GM15510 (cell line): ENCODE measurements around the gene AP3M1.

ENCODE experiments used
- POLR2A ChIP-seq: IDR thresholded peaks from 3 replicates; pipeline ENCODE4 v1.6.1; 2011; ENCODE audit warnings: borderline replicate concordance; ENCODE audit not compliant: insufficient read length; ENCODE audit errors: extremely low read depth

AP3M1 gene

GRCh38 chr10:74150204-74150989, at the start of gene AP3M1:
AP3M1 (minus strand) TSS chr10:74150828; CDS start chr10:74138379, 12,449 bp downstream.
- peak; percentile 53 for TF ChIP-seq POLR2A

- TF ChIP-seq POLR2A, result no peak
Measured at GRCh38 chr10:74199315-74199714, 48.7 kb upstream of the AP3M1 start.

DNA sequence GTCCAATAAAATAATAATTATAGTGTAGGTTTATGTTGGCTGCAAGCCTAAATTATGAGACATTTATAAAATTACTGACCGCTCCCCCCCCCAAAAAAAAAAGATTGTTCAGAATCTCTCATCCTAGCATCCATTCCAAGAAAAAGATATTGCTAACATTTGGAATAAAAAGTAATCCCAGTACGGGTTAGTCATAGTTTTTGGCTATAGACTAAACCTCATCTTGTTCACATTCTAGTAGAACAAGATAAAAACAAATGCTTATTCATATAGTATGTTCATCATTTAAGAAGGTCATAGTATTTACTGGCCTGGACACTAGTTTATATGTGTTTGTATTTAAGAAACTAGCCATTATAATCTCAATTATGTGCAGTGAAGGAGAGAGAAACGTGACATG, 44.4 kb upstream of the AP3M1 start:
- no peak for TF ChIP-seq POLR2A

DNA sequence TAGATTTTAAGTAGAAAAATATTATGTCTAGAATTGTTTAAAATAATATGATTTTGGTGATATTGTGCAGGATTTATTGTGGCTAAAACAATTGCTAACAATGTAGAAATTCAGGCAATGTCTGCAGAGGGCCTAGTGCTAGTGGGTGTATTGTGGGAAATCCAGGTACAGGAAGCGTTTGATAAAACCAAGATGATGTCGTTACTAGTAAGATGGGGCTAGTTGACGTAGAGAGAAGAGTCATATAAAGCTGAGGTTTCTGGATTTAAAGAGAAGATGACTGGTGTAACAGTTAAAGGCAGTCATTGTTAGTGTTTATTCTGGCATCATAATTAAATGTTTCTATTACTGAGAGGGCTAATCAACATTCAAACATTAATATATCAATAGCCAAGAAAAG, 43.9 kb upstream of the AP3M1 start:
- no peak for TF ChIP-seq POLR2A

DNA sequence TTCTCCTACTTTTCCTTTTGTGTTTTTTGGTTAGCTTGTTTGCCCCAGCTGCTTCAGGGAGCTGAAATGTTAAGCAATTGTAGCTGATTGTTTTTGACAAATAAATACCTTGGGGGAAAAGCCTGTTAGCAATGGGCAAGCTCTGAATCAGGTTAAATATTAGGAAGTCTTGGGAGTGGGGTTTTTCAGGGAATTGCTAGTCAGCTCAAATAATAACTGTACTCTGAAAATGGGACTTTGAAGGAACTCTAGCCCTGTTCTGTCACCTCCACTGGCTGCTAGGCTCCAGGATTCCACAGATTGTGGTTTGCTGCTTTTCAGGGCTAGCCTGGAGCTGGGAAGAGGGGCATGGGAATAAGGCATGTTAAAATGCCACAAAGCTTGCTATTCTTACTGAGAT, 39.9 kb upstream of the AP3M1 start:
- TF ChIP-seq POLR2A, result no peak

- TF ChIP-seq POLR2A, result no peak
Measured at GRCh38 chr10:74189999-74190421, 39.4 kb upstream of the AP3M1 start.

DNA sequence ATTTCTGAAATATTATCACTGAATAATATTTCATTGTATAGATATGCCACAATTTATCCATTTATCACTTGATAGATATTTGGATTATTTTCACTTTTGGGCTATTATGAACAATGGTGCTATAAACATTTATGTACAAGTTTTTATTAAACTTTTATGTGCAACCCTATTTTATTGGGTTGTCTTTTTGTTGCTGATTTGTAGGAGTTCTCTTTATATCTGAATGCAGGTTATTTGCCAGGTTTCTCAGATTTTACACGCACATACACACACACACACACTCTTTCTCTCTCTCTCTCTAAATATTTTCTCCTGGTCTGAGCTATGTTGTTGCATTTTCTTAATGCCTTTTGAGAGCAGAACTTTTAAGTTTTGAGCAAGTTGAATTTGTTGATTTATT, 36.6 kb upstream of the AP3M1 start:
- TF ChIP-seq POLR2A, result no peak

DNA sequence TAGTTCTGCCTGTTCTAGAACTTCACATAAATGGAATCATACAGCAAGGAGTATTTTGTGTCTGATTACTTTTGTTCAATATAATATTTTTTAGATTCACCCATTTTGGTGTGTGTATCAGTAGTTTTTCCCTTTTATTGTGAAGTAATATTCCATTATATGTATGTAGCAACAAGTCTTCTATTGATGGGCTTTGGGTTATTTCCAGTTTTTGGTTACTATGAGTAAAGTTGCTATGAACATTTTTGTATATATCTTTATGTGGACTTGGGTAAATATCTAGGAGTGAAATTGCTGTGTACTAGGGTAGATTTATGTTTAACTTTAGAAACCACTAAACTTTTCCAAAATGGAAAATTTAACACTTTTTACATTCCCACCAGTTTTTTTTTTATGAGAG, 36.0 kb upstream of the AP3M1 start:
- TF ChIP-seq POLR2A, result no peak

DNA sequence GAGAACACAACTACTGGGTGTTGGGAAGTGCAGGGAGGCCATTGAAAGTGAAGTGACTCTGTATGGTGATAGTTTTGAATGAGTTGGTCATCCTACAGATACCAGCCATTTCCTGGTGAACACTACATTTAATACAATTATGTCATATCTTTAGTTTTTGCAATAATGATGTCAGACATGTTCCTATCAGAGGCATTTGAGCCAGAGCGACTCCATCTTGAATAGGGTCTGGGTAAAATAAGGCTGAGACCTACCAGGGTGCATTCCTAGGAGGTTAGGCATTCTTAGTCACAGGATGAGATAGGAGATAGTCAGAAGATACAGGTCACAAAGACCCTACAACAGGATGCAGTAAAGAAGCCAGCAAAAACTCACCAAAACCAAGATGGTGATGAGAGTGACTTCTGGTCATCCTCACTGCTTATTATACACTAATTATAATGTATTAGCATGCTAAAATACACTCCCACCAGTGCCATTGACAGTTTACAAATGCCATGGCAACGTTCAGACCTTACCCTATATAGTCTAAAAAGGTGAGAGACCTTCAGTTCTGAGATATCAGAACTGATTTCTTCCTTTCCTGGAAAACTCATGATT, 28.6 kb upstream of the AP3M1 start:
- no peak for TF ChIP-seq POLR2A

DNA sequence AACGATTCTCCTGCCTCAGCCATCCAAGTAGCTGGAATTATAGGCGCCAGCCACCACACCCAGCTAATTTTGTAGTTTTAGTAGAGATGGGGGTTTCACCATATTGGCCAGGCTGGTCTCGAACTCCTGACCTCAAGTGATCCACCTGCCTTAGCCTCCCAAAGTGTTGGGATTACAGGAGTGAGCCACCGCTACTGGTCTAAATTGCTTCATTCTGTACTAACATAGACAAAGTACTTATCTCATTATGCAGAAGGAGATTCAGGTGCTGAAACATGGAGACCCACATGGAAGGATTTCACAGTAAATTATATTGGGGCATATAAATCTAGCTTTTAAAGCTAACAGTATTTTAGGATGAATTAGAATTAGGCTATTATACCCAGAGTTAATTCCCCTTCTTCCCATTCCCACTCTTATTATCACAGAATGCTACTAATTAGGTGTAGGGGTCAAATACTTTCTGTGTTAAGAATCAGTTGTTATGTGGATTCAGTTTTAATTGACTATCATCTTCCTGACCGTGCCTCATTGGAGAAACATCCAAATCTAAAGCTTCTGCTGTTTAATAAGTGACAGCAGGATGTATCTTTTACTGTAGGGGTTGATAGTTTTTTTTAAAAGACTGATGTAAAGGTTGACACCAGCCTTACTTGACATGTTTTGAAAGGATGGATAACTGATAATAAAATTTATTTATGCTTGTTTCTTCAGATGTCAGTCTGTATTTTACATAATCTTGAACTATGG, 27.6 kb upstream of the AP3M1 start:
- TF ChIP-seq POLR2A, result no peak

DNA sequence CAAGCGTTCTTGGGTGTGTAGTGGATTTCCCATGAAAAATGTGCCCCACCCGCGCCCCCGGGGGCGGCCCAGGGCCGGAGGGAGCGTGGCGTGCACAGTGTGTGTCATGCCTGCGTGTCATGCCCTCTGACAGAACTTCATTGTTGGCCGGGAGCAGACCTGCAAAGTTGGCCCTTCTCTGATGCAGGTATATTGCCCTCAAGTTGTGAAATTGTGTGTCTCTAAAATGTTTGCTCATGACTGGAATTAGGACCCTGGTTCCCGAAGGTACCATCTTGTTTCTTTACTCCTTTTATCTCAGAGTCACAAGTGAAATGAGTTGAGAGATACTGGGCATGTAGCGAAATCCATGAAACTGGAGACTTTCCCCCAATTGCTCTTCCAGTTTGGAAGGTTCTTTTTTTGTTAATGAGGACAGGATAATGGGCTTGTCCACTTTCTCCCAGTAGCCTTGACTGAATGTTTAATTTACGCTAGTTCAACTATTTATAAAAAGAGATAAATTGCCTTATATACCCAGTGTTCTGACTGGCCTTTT, 26.6 kb upstream of the AP3M1 start:
- TF ChIP-seq POLR2A, result no peak

- TF ChIP-seq POLR2A, result peak; percentile 90
Measured at GRCh38 chr10:74176380-74177139, 25.9 kb upstream of the AP3M1 start.

DNA sequence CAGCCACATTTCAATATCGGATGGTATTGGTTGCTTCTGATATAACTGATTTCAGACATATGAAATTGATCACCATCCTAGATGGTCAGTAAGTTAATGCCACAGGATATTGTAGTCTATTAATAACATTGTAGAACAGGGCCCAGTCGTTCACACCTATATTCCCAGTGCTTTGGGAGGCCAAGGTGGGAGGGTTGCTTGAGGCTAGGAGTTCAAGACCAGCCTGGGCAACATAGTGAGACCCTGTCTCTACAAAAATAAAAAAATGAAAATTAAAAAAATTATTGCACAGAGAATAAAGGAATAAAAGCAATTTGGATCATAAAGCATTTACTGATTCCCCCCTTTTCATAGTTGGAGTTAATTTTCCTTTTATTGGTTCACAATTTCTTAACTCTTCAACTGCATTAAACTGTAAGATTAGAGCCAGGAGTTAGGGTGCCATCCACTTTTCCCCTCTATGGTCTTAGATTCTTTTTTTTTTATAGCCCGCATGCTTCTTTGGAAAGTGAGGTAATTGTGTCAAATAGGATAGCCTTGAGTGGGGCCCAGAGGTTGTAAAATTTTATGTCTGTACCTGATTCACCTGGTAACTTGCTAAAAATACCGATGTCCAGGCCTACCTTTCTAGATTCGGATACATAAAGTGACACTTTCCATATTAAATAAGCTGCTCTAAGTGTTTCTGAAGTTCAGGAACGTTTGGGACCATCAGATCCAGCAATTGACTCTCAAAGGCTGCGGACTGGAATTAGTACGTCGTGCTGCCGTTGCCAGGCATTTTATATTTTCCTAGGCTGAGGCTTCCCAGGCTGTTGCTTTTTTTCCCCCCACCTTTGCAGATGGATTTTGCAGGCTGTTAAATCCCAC, 25.1 kb upstream of the AP3M1 start:
- no peak for TF ChIP-seq POLR2A

GRCh38 chr10:74174521-74174920, 23.9 kb upstream of the AP3M1 start:
- no peak for TF ChIP-seq POLR2A
